RWPE2 (cell line): Measurements from ENCODE around the gene FIP1L1.
A peak's percentile ranks its signal among the peaks of the same experiment; 100 is the strongest.

ENCODE experiments used
- ATAC-seq: fragments of 200-7000 bp; cut with Tn5 transposase; 3 replicates; pipeline ENCODE4 v1.9.1; 2021; ENCODE audit warnings: low read depth
- DNase-seq: peaks from one replicate; pipeline ENCODE4 v3.0.0-alpha.2; 2020; ENCODE audit warnings: low spot score
- H3K27ac ChIP-seq: fragments of 450-650 bp; 2 replicates; pipeline ENCODE4 v1.5.1; 2017; ENCODE audit warnings: mild to moderate bottlenecking; ENCODE audit not compliant: poor library complexity, severe bottlenecking
- H3K27me3 ChIP-seq: fragments of 250-450 bp; sonication (Bioruptor Pico); 2 replicates; pipeline ENCODE4 v1.5.1; 2021; ENCODE audit warnings: mild to moderate bottlenecking, moderate library complexity; ENCODE audit not compliant: insufficient read depth, poor library complexity, severe bottlenecking
- H3K36me3 ChIP-seq: fragments of 250-450 bp; sonication (Bioruptor Pico); 2 replicates; pipeline ENCODE4 v1.5.1; 2020; ENCODE audit warnings: low read depth, mild to moderate bottlenecking, moderate library complexity
- H3K4me1 ChIP-seq: fragments of 250-450 bp; sonication (Bioruptor Pico); 2 replicates; pipeline ENCODE4 v1.5.1; 2021; ENCODE audit warnings: mild to moderate bottlenecking, moderate library complexity; ENCODE audit not compliant: insufficient read depth, poor library complexity, severe bottlenecking
- H3K4me3 ChIP-seq: fragments of 250-450 bp; sonication (Bioruptor Pico); 2 replicates; pipeline ENCODE4 v1.5.1; 2021; ENCODE audit warnings: mild to moderate bottlenecking, moderate library complexity; ENCODE audit not compliant: severe bottlenecking
- H3K9me3 ChIP-seq: fragments of 250-450 bp; sonication (Bioruptor Pico); 2 replicates; pipeline ENCODE4 v1.5.1; 2021; ENCODE audit warnings: mild to moderate bottlenecking, moderate library complexity; ENCODE audit not compliant: severe bottlenecking
- TF ChIP-seq, protein P1 (sequence below): fragments of 450-650 bp; IDR thresholded peaks from one replicate; pipeline ENCODE4 v1.5.1; 2017; ENCODE audit warnings: mild to moderate bottlenecking, moderate library complexity; ENCODE audit not compliant: poor library complexity, severe bottlenecking

The FIP1L1 gene

DNA sequence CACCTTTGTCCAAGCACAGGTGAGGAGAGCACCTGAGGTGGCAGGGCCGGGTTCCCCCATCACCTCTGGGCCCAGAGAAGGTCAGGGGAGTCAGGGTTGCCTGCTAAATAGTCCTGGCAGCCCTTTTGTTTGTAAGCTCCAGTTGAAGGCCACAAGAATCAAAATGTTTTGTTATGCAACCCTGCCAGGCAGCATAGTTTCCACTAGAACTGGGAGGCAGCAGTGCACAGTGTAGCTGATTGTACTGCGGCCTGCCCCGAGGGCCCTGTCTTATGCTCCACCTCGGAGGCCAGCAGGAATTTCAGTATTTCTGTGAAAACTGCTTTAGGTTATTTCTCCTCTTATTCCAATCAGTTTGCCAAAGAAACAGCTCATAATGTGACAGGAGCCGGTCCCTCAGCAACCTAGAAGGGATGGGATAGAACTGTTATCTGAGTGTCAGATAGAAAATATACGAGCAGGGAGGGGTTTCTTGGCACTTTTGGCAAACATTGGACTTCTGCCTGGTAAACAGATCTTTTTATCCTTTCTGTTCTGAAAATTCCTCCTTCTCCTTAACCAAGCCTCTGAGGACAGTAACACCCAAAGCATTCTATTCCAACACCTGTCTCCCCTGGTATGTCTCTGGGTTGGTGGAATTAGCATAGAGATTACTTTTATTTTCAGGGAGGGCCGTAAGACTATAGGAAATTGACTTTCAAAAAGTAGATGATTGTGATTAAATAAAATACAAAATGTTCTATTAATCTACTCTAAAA is 120.2 kb downstream of the FIP1L1 start:
- Histone ChIP-seq H3K36me3 (no peaks in the 10 kb centered on the region), H3K9me3 (no peaks in the 10 kb centered on the region), H3K27me3 (no peaks in the 10 kb centered on the region), H3K27ac (no peak overlapping the region), H3K4me3 (no peak overlapping the region), H3K4me1 (no peaks in the 10 kb centered on the region)
- TF ChIP-seq, protein P1, sequence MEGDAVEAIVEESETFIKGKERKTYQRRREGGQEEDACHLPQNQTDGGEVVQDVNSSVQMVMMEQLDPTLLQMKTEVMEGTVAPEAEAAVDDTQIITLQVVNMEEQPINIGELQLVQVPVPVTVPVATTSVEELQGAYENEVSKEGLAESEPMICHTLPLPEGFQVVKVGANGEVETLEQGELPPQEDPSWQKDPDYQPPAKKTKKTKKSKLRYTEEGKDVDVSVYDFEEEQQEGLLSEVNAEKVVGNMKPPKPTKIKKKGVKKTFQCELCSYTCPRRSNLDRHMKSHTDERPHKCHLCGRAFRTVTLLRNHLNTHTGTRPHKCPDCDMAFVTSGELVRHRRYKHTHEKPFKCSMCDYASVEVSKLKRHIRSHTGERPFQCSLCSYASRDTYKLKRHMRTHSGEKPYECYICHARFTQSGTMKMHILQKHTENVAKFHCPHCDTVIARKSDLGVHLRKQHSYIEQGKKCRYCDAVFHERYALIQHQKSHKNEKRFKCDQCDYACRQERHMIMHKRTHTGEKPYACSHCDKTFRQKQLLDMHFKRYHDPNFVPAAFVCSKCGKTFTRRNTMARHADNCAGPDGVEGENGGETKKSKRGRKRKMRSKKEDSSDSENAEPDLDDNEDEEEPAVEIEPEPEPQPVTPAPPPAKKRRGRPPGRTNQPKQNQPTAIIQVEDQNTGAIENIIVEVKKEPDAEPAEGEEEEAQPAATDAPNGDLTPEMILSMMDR, result no peak
- peak; percentile 53; the same call in 1 of the 3 replicates for ATAC-seq
- no peak for DNase-seq

DNA sequence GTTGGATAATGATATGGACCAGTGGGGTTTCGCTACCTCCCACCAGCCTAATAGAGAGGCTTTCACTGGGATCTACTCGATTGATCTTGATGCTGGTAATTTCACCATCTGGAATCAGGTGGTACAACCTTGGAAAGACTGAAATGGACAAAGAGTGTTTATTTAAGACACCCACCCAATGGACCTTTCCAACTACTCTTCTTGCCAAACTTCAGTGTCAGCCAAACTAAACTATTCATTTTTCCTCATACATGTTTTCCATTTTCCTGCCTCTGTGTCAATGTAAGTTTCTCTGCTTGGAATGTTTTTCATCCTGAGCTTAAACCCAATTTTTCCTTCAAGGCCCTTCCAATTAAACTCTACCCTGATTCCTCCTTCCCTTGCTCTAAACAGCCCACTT is 121.3 kb downstream of the FIP1L1 start:
- no peak overlapping the region for H3K27ac ChIP-seq
- no peaks in the 10 kb centered on the region for H3K9me3 ChIP-seq
- TF ChIP-seq, protein P1, result no peak
- H3K4me3 ChIP-seq, result no peak overlapping the region
- no peaks in the 10 kb centered on the region for H3K4me1 ChIP-seq
- no peaks in the 10 kb centered on the region for H3K27me3 ChIP-seq
- DNase-seq, result no peak
- H3K36me3 ChIP-seq, result no peaks in the 10 kb centered on the region
- no peak for ATAC-seq

DNA sequence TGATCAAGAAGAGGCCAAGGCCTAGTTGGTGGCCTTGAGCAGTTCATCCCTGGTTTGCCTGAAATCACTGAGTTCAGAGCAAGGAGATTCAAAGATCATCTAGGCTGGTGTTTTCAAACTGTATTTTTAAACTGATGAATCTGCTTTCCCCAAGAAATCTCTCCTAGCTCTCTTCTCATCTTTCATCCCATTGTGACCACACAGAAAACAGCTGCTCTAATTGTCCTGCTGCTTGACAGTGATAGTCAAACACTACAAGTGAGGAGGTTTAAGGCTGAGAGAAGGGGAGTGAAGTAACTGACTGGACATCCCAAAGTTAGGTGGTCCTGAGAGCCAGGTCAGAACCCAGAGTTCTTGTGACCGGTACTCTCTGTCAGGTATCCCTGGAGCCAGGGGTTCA is 122.3 kb downstream of the FIP1L1 start:
- Histone ChIP-seq H3K27me3 (no peaks in the 10 kb centered on the region), H3K36me3 (no peaks in the 10 kb centered on the region), H3K4me1 (no peaks in the 10 kb centered on the region), H3K9me3 (no peaks in the 10 kb centered on the region), H3K27ac (no peak overlapping the region), H3K4me3 (no peak overlapping the region)
- ATAC-seq (no peak), DNase-seq (no peak)
- TF ChIP-seq, protein P1, result no peak

DNA sequence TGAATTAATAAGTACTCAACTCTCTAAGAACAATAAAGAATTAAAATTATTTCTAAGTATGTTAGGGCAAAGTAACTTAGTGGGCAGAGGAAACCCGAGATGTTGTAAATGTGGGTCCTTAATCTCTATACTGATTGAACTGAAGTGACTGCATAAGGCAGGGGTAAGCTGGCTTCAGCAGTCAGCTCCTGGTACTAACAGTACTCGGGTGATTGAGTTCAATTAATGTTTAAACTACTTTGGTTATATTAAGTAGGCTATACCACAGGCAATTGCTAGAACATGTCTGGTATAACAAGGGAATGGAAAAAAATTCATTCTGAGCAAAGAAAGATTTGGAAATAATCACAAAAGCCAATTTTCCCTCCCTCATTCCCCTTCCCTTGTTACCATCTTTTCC is 123.1 kb downstream of the FIP1L1 start:
- Histone ChIP-seq H3K4me3 (no peak overlapping the region), H3K27ac (no peak overlapping the region), H3K4me1 (no peaks in the 10 kb centered on the region), H3K9me3 (no peaks in the 10 kb centered on the region), H3K27me3 (no peaks in the 10 kb centered on the region), H3K36me3 (no peaks in the 10 kb centered on the region)
- ATAC-seq (no peak), DNase-seq (no peak)
- TF ChIP-seq, protein P1, result no peak

DNA sequence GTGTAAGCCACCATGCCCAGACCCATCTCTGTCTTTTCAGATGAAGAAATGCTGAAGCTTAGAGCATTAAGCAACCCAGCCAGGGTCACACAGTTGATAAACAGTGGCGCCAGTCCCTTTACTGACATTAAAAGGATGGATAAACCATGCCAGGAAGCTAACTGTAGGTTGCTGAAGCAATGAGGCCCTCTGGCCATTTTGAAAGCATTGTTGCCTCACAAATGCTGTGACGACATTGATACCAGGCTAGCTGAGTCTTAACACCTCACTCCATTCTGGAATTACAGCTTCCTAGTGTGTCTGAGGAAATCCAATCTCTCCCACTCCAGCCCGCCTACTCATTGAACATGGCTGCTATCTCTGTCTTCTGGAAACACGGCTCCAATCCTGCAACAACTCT is 124.1 kb downstream of the FIP1L1 start:
- Histone ChIP-seq H3K9me3 (no peaks in the 10 kb centered on the region), H3K4me3 (no peak overlapping the region), H3K27me3 (no peaks in the 10 kb centered on the region), H3K27ac (no peak overlapping the region), H3K4me1 (no peaks in the 10 kb centered on the region), H3K36me3 (no peaks in the 10 kb centered on the region)
- no peak for ATAC-seq
- TF ChIP-seq, protein P1, result no peak
- DNase-seq, result no peak
